Measurements from ENCODE around the gene TMEM74B. TPM values are rescaled to one million over a fixed set of nuclear protein-coding genes. Genes with fewer than 3 reads are reported as not detected.

Gene TMEM74B
- total and polyA plus RNA-seq, 2 of the 8 experiments (the other 6 are each of a cell fraction or from before 2014, with no cell fraction given): 4.0 to 6.4 TPM

DNA sequence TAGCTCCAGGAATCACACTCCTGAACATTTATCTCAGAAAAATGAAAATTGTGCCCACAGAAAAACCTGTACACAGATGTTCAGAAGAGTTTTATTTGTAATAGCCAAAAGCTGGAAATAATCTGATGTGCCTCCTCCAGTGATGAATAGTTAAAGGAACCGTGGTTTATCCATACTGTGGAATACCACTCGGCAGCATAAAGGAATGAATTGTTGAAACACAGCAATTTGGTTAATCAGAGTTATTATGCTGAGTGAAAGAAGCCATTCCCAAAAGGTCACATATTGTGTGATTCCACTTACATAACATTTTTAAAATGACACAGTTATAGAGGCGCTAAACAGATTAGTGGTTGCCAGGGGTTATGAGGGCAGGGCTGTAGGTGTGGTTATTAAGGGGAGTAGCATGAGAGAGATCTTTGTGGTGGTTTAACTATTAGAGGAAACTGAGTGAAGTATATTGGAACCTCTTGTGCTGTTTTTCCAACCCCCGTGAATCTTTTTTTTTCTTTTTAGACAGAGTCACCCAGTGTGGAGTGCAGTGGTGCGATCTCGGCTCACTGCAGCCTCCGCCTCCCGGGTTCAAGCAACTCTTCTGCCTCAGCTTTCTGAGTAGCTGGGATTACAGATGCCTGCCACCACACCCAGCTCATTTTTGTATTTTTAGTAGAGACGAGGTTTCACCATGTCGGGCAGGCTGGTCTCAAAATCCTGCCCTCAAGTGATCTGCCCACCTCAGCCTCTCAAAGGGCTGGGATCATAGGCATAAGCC is 40.2 kb downstream of the TMEM74B start:
- no peak for TF ChIP-seq KDM5A (IDR thresholded peaks at IDR 0.05; ENCODE audit: low read length)
- Histone ChIP-seq H3K14ac (ENCODE audit: insufficient read length) (no peak overlapping the region), H3K56ac (replicated peaks; ENCODE audit: insufficient read length, low read depth, low read length) (no peak overlapping the region), H3K23ac (ENCODE audit: insufficient read length) (no peak overlapping the region), H4K5ac (ENCODE audit: insufficient read length, low read depth, low read length) (no peak overlapping the region), H3K4me3 (ENCODE audit: extremely low read depth in 1 of 4, insufficient read depth in 2 of 4, low read depth in 3 of 4, low read length in 4 of 4) (no peak overlapping the region), H2BK15ac (ENCODE audit: low read length) (no peak overlapping the region), H3K9ac (replicated peaks in 1 of 4; ENCODE audit: extremely low read depth in 1 of 4, low read depth in 3 of 4, low read length in 3 of 4) (no peak overlapping the region), H2BK20ac (ENCODE audit: low read length) (no peak overlapping the region), H4K91ac (replicated peaks; ENCODE audit: insufficient read length, low read length) (no peak overlapping the region), H2BK12ac (ENCODE audit: low read depth, low read length) (no peak overlapping the region), H3K23me2 (ENCODE audit: low read depth, low read length) (no peaks in the 10 kb centered on the region), H3K18ac (ENCODE audit: extremely low read depth, low read length) (no peak overlapping the region), H3K36me3 (ENCODE audit: control insufficient read depth in 2 of 4, insufficient read depth in 4 of 4, low read length in 3 of 4) (peaks cover 0 to 21% (median 2%) of the 10 kb centered on the region in 4 experiments; a peak in 5 of 8 replicates), H2BK120ac (replicated peaks; ENCODE audit: low read depth, low read length) (no peak overlapping the region), H2BK5ac (ENCODE audit: low read depth, low read length) (no peak overlapping the region), H3K27me3 (replicated peaks in 1 of 4; ENCODE audit: control insufficient read depth in 3 of 4, extremely low read depth in 1 of 4, insufficient read depth in 3 of 4, low read length in 3 of 4) (no peaks in the 10 kb centered on the region), H3K4ac (replicated peaks; ENCODE audit: insufficient read length, low read depth, low read length) (no peak overlapping the region), H3K79me2 (ENCODE audit: control insufficient read depth in 1 of 2, insufficient read depth in 2 of 2, low read length in 2 of 2) (no peaks in the 10 kb centered on the region; a peak in 1 of 4 replicates), H3K79me1 (ENCODE audit: low read depth, low read length) (peaks cover 7% of the 10 kb centered on the region; the same call in 1 of the 2 replicates), H2AK5ac (ENCODE audit: low read depth, low read length) (no peak overlapping the region), H3K27ac (ENCODE audit: low read depth, low read length) (no peak overlapping the region), H4K8ac (ENCODE audit: extremely low read depth, insufficient read depth, low read length) (no peak overlapping the region), H3K9me3 (ENCODE audit: insufficient read depth in 2 of 2, low read depth in 1 of 2, low read length in 1 of 2) (no peaks in the 10 kb centered on the region), H4K20me1 (replicated peaks in 1 of 2; ENCODE audit: control insufficient read depth in 1 of 2, insufficient read depth in 2 of 2, low read length in 2 of 2) (no peaks in the 10 kb centered on the region), H3K4me1 (replicated peaks in 1 of 4; ENCODE audit: control insufficient read depth in 3 of 4, insufficient read depth in 4 of 4, low read length in 3 of 4) (no peaks in the 10 kb centered on the region), H3K4me2 (ENCODE audit: insufficient read depth in 1 of 2, low read depth in 2 of 2, low read length in 2 of 2) (no peak overlapping the region), H2AFZ (ENCODE audit: low read length) (no peak overlapping the region)
- FAIRE-seq (no peak), DNase-seq (ENCODE audit: low read depth in 1 of 2, low spot score in 2 of 2) (no peak)
- 90% methylated on average over 10 of the region's 10 CpGs; no CpG with 5 or more reads in 1 of the 2 experiments for WGBS, 2 experiments (ENCODE audit: extremely low coverage in 1 of 2, insufficient coverage in 1 of 2, insufficient read length in 1 of 2, insufficient replicate concordance in 2 of 2, low coverage in 1 of 2, low lambda C conversion rate in 2 of 2, missing lambda C conversion rate in 1 of 2)
- ChIA-PET POLR2A (ENCODE audit: partially characterized antibody) (interaction anchor here (0.6 kb wide), 1 partner anchor 16 kb away, joined by 3 read pairs; no protein-coding TSS in a partner anchor), CTCF (ENCODE audit: partially characterized antibody) (no interaction called here)
